Tibial nerve (tissue), 3 donors: ENCODE data around the gene MYF6.

Experiments used
- POLR2A ChIP-seq, 2 donors: fragments of 450-650 bp; IDR thresholded peaks; one replicate each; pipeline ENCODE4 v1.6.1; 2017; ENCODE audit warnings: antibody characterized with exemption in 2 of 2, mild to moderate bottlenecking in 2 of 2, moderate library complexity in 2 of 2
- TF ChIP-seq, protein P1 (sequence below), 5 experiments: fragments of 200-600 bp in 3 of 5; fragments of 450-650 bp in 2 of 5; sonication (generic) in 3 of 5; IDR thresholded peaks; one replicate each; pipeline ENCODE4 v1.5.1; 2016 to 2019; ENCODE audit warnings: antibody characterized with exemption in 5 of 5, mild to moderate bottlenecking in 3 of 5, moderate library complexity in 2 of 5

DNA sequence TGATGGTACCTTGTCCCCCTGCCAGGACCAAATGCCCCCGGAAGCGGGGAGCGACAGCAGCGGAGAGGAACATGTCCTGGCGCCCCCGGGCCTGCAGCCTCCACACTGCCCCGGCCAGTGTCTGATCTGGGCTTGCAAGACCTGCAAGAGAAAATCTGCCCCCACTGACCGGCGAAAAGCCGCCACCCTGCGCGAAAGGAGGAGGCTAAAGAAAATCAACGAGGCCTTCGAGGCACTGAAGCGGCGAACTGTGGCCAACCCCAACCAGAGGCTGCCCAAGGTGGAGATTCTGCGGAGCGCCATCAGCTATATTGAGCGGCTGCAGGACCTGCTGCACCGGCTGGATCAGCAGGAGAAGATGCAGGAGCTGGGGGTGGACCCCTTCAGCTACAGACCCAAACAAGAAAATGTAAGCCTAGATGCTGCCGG is 410 bp downstream of the MYF6 start:
- no peak for TF ChIP-seq POLR2A (IDR thresholded peaks at IDR 0.05)
- TF ChIP-seq, protein P1, sequence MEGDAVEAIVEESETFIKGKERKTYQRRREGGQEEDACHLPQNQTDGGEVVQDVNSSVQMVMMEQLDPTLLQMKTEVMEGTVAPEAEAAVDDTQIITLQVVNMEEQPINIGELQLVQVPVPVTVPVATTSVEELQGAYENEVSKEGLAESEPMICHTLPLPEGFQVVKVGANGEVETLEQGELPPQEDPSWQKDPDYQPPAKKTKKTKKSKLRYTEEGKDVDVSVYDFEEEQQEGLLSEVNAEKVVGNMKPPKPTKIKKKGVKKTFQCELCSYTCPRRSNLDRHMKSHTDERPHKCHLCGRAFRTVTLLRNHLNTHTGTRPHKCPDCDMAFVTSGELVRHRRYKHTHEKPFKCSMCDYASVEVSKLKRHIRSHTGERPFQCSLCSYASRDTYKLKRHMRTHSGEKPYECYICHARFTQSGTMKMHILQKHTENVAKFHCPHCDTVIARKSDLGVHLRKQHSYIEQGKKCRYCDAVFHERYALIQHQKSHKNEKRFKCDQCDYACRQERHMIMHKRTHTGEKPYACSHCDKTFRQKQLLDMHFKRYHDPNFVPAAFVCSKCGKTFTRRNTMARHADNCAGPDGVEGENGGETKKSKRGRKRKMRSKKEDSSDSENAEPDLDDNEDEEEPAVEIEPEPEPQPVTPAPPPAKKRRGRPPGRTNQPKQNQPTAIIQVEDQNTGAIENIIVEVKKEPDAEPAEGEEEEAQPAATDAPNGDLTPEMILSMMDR (IDR thresholded peaks at IDR 0.05): no peak
